Retinal pigment epithelial cell (primary cell): Measurements from ENCODE around the gene DEAF1.

Source experiments
- DNase-seq: peaks from one replicate; pipeline ENCODE4 v3.0.0-alpha.2; 2010; ENCODE audit warnings: low read depth
- H3K4me3 ChIP-seq: 2 replicates; pipeline ENCODE4 v1.5.1; 2011; ENCODE audit warnings: mild to moderate bottlenecking, low read length, control low read depth, moderate library complexity
- CTCF ChIP-seq: conservative IDR thresholded peaks from 2 replicates; pipeline ENCODE4 v1.5.1; 2011; ENCODE audit warnings: low read depth, low read length, control low read depth, inconsistent platforms

DEAF1 gene

GRCh38 chr11:607020-607780, 87.8 kb downstream of the DEAF1 start:
- TF ChIP-seq CTCF = no peak
- no peak overlapping the region for H3K4me3 ChIP-seq
- no peak for DNase-seq

- H3K4me3 ChIP-seq = no peak overlapping the region
- no peak for TF ChIP-seq CTCF
- DNase-seq = no peak
Observed at GRCh38 chr11:606245-606644, 88.8 kb downstream of the DEAF1 start.

GRCh38 chr11:605286-606129, 89.5 kb downstream of the DEAF1 start:
- no peak for DNase-seq
- no peak overlapping the region for H3K4me3 ChIP-seq
- TF ChIP-seq CTCF = no peak

GRCh38 chr11:603154-603553, 91.9 kb downstream of the DEAF1 start:
- DNase-seq = no peak
- no peak for TF ChIP-seq CTCF
- no peak overlapping the region for H3K4me3 ChIP-seq

GRCh38 chr11:601573-602245, 93.3 kb downstream of the DEAF1 start:
- no peak for DNase-seq
- H3K4me3 ChIP-seq = no peak overlapping the region
- TF ChIP-seq CTCF = no peak

- DNase-seq = no peak
- TF ChIP-seq CTCF = no peak
Observed at GRCh38 chr11:598005-598680, 96.9 kb downstream of the DEAF1 start.

More at GRCh38 chr11:598005-598680, 96.9 kb downstream of the DEAF1 start:
- H3K4me3 ChIP-seq = no peak overlapping the region
